ENCODE measurements around the gene ABCC5.

- TF ChIP-seq, protein P1, sequence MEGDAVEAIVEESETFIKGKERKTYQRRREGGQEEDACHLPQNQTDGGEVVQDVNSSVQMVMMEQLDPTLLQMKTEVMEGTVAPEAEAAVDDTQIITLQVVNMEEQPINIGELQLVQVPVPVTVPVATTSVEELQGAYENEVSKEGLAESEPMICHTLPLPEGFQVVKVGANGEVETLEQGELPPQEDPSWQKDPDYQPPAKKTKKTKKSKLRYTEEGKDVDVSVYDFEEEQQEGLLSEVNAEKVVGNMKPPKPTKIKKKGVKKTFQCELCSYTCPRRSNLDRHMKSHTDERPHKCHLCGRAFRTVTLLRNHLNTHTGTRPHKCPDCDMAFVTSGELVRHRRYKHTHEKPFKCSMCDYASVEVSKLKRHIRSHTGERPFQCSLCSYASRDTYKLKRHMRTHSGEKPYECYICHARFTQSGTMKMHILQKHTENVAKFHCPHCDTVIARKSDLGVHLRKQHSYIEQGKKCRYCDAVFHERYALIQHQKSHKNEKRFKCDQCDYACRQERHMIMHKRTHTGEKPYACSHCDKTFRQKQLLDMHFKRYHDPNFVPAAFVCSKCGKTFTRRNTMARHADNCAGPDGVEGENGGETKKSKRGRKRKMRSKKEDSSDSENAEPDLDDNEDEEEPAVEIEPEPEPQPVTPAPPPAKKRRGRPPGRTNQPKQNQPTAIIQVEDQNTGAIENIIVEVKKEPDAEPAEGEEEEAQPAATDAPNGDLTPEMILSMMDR (IDR thresholded peaks at IDR 0.05) = no peak
- no peak for TF ChIP-seq POLR2A (IDR thresholded peaks at IDR 0.05)
Observed at GRCh38 chr3:183941216-183941615, 76.5 kb downstream of the ABCC5 start.

Measured in uterus (tissue), 2 donors.